Measurements from ENCODE around the gene SUSD3.
"Not testable (repeated sequence)": the region's sequence is repeated elsewhere in the genome, so short reads cannot be mapped to it uniquely, and the experiment has no call there.

The SUSD3 gene
- 48.0 to 64.2 reads per million in 2 donors for total RNA-seq

GRCh38 chr9:93058355-93059010 lies at the start of gene SUSD3:
Gene SUSD3, plus strand, starts transcription at chr9:93058701. Its CDS starts 42 bp downstream, at chr9:93058743.
- DNase-seq: peak; percentile 62

- no peak for DNase-seq
Observed at GRCh38 chr9:93009337-93010015, 49.0 kb upstream of the SUSD3 start.

- no peak for DNase-seq
Observed at GRCh38 chr9:93010056-93010455, 48.4 kb upstream of the SUSD3 start.

- DNase-seq: no peak
Observed at GRCh38 chr9:93010704-93011103, 47.8 kb upstream of the SUSD3 start.

DNA sequence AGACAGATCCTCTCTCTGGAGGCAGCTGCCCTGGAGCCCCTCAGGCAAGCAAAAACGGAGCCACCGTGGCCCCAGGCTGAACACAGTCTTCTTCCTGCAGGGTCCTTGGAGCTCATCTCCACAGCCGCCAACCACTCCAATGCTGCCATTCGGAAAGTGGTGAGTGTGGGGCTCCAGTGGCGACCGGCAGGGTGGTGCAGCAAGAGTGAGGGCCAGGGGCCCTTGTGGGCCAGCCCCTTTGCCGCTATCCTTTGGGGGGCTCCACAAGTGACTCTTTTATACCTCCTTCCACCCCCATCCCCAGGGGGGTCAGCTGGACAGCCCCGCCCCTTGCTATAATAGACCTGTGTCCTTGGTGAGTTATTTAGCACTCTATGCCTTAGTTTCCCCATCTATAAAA lies 47.4 kb upstream of the SUSD3 start:
- DNase-seq: no peak

DNA sequence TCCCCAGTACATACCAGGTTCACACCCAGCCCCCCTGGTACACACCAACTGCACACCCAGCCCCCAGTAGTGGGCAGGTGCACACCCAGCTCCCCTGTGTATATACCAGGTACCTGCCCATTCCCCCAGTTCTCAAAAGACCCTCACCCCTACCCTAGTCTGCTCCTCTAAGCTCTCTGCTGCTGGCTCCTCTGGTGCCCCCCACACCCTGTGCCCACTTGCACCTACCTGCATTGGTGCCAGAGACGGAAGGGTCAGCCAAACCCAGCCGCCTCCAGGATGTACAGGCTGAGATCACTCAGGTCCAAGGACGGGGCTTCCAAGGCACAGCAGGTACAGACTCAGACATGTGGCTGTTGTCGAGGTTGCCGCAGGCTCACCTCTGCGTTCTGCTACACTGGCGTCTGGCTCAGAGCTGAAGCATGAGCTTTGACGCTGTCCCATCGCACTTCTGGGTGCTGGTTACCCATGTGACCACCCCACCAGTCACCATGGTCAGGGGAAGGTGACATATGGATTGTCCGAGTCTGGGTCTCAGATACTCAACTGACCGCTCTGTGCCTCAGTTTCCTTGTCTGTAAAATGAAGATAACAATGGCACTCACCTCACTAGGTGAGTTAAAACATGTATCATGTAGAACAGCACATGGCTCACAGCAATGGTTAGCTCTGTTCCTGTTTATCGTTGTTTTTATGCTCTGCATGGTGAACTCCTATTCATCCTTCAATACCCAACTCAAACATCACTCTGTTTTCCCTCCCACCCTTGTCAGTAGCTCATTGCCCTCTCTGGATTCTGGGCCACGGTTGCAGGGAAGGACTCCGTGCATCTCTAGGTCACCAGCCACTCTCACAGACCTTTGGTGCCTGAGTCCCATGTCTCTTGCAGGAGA lies 45.3 kb upstream of the SUSD3 start:
- DNase-seq: no peak

- no peak for DNase-seq
Observed at GRCh38 chr9:93013856-93014582, 44.5 kb upstream of the SUSD3 start.

- DNase-seq: not testable (repeated sequence)
Observed at GRCh38 chr9:93015190-93015589, 43.3 kb upstream of the SUSD3 start.

DNA sequence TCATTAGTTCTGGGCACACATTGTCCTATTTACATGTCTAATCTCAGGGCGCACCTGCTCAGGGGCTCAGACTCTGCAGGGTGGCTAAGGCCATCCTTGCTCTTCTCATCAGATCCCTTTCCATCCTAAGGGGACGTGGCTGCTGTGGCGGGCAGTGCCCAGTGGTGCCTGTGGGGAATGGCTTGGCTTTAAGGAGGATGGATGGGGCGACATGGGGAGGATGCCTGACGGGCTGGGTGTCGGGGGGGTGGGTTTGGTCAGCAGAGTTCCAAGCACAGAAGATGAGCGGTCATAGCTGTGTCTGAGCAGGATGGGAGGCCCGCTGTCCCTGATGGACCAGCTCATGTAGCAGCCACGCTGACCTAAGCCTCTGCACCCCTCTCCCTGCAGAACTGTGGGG lies 40.9 kb upstream of the SUSD3 start:
- DNase-seq: no peak

GRCh38 chr9:93020151-93020550 lies 38.4 kb upstream of the SUSD3 start:
- DNase-seq: no peak

DNA sequence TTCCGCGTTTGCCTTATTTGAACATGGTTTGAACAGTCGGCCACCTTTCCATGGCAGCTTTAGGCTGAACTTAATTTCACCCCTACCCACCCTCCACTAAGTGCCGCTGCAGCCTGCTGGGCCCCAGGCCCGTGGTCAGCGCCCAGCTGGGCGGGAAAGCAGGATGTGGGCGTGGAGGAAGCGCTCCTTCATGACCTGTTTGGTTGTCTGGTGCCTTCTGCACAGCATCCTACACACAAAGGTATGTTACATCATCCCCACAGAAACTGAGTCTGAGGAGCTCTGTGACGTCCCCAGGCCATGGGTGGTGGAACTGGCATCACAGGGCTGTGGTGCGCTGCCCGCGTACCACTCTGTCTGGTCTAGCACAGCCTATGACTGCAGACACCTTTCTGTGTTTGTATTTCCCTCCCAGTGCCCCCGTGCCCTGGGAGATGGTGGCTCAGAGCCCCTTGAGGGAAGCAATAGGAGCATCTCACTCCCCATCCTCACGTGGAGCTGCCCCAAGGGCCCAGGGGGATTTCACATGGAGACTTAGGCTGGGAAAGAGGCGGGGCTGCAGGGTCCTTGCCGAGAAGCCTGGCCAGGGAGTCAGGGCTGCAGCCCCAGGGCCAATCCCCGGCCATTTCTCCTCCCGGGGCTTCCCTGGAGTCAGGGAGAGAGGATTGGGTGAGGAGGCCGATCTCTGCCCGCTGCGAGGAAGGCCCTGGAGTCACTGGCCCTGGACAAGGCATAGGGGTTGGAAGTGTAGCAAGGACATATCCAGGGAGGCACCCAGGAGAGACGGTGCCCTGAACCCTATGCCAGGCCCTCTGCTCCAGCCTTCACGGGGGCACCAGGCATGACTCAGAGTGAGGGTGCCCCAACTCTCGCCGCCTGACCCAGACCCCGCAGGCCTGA lies 37.5 kb upstream of the SUSD3 start:
- DNase-seq: peak; percentile 36

GRCh38 chr9:93022066-93022465 lies 36.4 kb upstream of the SUSD3 start:
- no peak for DNase-seq

DNA sequence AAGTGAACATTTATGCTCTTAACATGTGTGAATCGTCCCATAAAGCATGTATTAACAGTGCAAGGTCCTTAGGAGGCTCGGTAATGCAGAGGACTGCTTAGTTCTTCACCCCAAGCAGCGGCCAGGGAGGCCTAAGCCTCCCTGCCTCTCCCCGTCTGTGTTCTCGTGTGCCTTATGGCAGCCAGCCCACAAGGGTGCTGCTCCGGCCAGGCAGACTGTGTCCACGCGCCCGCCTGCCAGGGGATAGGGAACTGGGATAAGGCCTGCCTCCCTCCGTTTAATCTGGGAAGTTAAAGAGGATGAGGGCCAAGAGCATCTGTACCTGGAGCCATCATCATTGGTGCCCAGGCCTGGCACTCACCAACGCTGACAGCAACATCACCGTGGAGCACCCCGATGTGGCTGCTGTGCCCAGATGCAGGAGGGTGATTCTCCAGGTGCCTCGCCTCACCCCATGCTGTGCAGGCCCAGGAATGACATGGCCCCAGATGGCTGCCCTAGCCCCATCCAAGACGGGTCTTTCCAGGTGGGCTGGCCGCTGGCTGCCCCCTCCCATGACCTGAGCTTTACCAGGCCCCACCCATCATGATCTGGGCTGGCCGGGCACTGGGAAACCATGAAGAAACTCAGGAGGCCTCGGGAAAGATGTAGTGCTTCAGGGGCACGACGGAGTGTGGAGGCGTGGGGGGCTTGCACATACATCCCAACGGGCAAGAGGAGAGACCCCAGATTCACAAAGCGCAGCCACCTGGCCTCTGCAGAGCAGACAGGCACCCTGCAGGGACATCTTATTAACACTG lies 35.6 kb upstream of the SUSD3 start:
- DNase-seq: no peak

DNA sequence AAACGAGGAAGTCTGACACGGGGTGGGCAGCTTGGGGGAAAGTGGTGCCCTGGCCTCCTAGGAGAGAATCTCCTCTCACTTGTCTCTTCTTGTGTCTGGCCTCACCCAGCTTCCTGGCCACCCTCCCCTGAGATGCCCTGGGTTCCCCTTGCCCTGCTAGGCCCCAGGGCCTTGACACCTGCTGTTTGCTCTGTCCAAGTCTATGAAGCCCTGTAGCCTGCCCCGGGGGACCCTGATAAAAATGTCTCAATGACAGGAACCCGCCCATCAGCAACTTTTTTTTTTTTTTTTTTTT lies 35.0 kb upstream of the SUSD3 start:
- DNase-seq: no peak

DNA sequence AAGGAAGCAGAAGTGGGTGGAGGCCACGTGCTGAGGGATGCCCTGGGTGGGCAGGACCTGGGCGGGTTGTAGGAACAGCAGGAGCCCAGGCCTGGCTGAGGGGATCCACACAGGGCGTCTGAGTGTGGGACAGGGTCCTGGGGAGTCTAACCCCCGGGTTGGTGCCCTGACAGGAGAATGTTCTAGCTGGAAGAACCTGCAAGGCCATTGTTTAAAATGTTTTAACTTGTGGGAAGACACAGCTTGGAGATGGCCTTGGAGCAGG lies 33.9 kb upstream of the SUSD3 start:
- DNase-seq: no peak

DNA sequence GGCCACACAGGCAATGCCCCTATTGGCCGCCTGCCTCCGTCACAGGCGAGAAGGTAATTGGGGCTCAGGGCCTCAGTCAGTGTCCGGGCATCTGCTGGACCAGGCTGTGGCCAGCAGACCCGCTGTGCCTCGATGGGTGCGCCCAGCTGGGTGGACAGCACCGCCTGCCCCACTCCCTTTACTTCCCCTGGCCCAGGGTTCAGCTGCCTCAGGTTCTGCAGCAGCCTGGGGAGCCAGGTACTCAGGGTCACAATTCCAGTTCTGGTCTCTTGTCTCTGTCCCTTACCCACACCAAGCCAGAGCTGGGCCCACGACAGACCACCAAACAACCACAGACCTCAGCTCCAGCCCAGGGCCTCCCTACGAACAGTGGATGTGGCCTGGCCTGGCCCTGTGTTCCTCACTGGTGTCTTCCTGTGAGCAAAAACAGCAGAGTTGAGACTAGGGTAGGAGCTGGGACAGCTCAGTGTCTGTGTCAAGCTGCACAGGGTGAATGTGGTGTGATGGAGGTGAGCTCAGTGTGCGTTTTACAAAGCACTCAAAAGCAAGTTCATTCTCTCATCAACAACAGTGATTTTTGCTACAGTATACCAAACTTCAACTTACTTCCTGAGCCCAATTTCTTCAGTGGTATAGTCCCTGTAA lies 33.4 kb upstream of the SUSD3 start:
- DNase-seq: no peak

DNA sequence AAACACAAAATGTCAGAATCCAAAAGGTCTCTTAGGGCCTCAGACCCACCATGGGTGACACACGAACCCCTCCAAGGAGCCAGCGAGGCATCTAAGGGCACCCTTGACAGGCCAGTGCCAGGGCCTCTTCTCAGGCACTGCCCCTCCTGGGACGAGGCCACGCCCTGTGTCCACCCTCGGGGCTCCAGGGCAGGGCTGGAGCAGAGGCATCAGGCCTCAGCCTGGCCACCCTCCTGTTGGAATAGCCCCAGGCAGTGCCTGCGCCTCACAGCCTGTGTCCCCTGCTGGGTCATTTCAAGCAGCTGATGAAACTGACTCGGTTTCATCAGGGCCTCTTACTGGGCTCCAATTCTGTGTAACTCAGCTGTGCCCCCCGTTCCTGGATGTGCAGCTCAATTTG lies 32.8 kb upstream of the SUSD3 start:
- no peak for DNase-seq

GRCh38 chr9:93026640-93027039 lies 31.9 kb upstream of the SUSD3 start:
- no peak for DNase-seq

DNA sequence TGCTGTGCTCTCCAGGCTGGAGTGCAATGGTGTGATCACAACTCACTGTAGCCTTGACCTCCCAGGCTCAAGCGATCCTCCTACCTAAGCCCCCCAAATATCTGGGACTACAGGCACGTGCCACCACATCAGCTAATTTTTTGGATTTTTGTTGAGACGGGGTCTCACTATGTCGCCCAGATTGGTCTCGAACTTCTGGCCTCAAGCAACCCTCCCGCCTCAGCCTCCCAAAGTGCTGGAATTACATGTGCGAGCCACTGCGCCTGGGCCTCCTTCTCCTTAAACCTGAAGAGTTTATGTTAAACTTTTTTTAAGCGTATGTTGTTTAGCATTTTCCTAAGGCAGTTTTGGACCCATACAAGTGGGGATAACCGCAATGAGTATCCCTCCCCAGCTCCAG lies 30.8 kb upstream of the SUSD3 start:
- DNase-seq: no peak

DNA sequence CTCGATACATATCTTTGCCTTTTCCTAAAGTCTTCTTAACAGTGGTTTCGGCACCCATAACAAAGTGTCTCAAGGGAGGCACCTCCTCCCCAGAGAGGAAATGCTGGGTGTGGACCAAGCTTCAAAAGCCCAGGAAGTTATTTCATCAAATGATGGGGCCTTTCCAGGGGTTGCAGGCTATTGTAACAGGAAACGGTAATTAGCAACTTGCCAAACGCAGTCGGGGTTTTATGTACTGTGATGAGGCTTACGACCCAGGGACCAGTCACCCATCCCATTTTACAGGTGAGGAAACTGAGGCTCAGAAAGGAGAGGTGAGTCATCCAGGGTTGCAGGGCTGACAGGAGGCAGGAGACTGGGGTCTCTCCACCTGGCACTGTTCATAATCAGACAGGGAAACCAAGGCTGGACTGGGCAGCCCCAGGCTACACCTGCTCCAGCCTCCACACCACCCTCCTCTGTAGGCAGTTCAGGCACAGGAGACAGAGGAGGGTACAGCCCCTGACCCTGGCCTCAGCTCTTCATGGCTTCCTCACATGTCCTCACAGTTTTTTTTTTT lies 30.0 kb upstream of the SUSD3 start:
- DNase-seq: no peak

All from activated gamma-delta T cell (primary cell).